ENCODE results near the gene MRGPRG.

The MRGPRG gene

DNA sequence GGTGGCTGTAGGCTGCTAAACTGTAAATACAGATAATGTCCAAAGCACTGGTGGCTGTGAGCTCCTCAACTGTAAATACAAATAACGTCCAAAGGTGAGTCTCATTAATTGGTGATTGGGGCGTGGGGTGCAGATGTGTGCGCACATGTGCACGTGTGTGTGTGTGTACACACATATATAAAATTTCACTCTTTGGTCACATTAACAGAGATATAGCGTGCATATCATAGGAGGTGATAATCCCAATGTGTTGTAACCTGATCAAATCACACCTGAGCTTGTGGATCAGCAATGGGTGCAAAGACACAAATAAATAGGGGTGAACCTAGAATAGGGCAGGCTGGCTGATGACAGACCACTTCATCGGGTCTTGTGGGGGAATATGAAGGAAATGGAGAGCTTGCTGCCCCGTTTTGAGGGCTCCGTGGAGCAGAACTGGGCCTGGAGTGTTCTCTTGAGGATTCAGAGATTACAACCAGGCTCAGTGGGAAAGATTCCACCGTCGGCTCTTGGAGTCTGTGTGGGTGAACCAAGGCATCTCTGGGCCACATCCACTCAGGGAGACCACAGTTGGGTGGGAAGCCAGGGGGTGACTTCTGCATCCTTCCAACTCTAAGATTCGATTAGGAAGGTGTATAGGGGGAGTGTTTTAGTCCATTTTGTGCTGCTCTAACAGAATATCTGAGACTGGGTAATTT is 28.6 kb downstream of the MRGPRG start:
- no peak overlapping the region for H2BK120ac ChIP-seq (ENCODE audit: low read depth, low read length)
- H3K36me3 ChIP-seq (ENCODE audit: control insufficient read depth, insufficient read depth, low read length) = no peaks in the 10 kb centered on the region
- no peak overlapping the region for H2AK5ac ChIP-seq (ENCODE audit: low read length)
- H3K27ac ChIP-seq (ENCODE audit: low read depth, low read length) = no peak overlapping the region
- no peaks in the 10 kb centered on the region for H3K27me3 ChIP-seq (ENCODE audit: insufficient read depth, low read length, poor library complexity)
- H3K79me1 ChIP-seq (ENCODE audit: low read length) = no peaks in the 10 kb centered on the region
- H4K8ac ChIP-seq (ENCODE audit: low read depth, low read length) = no peak overlapping the region
- no peak overlapping the region for H4K5ac ChIP-seq (ENCODE audit: low read length)
- H2BK5ac ChIP-seq (ENCODE audit: low read length) = no peak overlapping the region
- H3K23ac ChIP-seq (ENCODE audit: low read length) = no peak overlapping the region
- H3K9ac ChIP-seq (ENCODE audit: low read length) = no peak overlapping the region
- no peak overlapping the region for H3K4me2 ChIP-seq (ENCODE audit: low read length)
- no peak overlapping the region for H3K4ac ChIP-seq (ENCODE audit: low read depth, low read length)
- no peak overlapping the region for H2BK15ac ChIP-seq (replicated peaks; ENCODE audit: low read depth)
- no peak overlapping the region for H3K4me3 ChIP-seq (ENCODE audit: low read length)
- WGBS (ENCODE audit: extremely low coverage, insufficient coverage, low lambda C conversion rate) = no CpG with 5 or more reads among the region's 11 CpGs
- DNase-seq = no peak
- H3K4me1 ChIP-seq (ENCODE audit: control insufficient read depth, low read depth, low read length) = peaks cover 3% of the 10 kb centered on the region
- no peaks in the 10 kb centered on the region for H3K79me2 ChIP-seq (ENCODE audit: control insufficient read depth, insufficient read depth, low read length)
- no peak overlapping the region for H3K18ac ChIP-seq (ENCODE audit: low read length)
- peak overlapping the region; percentile 29 for H3K56ac ChIP-seq (ENCODE audit: low read length)

DNA sequence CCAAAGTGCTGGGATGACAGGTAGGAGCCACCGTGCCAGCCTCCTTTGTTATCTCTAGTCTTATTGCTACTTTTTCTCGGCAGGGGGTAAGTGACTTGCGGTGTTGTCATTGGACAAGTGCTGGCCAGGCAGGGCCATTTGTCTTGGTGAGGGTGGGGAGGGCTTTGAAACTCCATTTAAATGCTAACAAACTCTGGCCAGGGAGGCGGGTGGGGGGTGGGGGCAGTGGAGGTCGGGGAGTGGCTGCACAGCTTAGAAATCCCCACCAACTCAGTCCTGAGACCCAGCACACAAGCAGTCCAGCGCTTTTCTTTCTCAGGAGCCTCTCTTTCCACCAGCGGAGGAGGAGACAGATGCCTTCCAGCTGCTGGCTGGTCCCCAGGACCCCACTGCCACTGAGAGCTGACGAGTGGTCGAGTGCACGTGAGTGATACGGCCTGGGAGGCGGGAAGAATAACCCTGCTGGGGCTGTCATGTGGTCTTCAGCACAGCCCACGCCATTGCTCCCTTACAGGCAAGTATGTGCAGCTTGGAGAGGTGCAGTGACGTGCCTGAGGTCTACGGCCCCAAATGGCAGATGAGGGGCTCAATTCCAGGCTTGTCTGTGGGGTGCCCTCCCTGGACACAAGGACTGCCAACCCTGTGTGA is 29.3 kb downstream of the MRGPRG start:
- no CpG with 5 or more reads among the region's 15 CpGs for WGBS (ENCODE audit: extremely low coverage, insufficient coverage, low lambda C conversion rate)
- peak; percentile 81 for DNase-seq
- Histone ChIP-seq H4K5ac (ENCODE audit: low read length) (no peak overlapping the region), H3K18ac (ENCODE audit: low read length) (no peak overlapping the region), H3K27ac (ENCODE audit: low read depth, low read length) (no peak overlapping the region), H3K4me1 (ENCODE audit: control insufficient read depth, low read depth, low read length) (peaks cover 3% of the 10 kb centered on the region), H2BK120ac (ENCODE audit: low read depth, low read length) (no peak overlapping the region), H3K9ac (ENCODE audit: low read length) (no peak overlapping the region), H3K36me3 (ENCODE audit: control insufficient read depth, insufficient read depth, low read length) (no peaks in the 10 kb centered on the region), H3K4me3 (ENCODE audit: low read length) (no peak overlapping the region), H3K79me1 (ENCODE audit: low read length) (no peaks in the 10 kb centered on the region), H2BK15ac (replicated peaks; ENCODE audit: low read depth) (no peak overlapping the region), H2BK5ac (ENCODE audit: low read length) (no peak overlapping the region), H3K79me2 (ENCODE audit: control insufficient read depth, insufficient read depth, low read length) (no peaks in the 10 kb centered on the region), H4K8ac (ENCODE audit: low read depth, low read length) (no peak overlapping the region), H3K27me3 (ENCODE audit: insufficient read depth, low read length, poor library complexity) (no peaks in the 10 kb centered on the region), H3K4me2 (ENCODE audit: low read length) (no peak overlapping the region), H3K56ac (ENCODE audit: low read length) (peak overlapping the region; percentile 29), H2AK5ac (ENCODE audit: low read length) (no peak overlapping the region), H3K23ac (ENCODE audit: low read length) (no peak overlapping the region), H3K4ac (ENCODE audit: low read depth, low read length) (no peak overlapping the region)

DNA sequence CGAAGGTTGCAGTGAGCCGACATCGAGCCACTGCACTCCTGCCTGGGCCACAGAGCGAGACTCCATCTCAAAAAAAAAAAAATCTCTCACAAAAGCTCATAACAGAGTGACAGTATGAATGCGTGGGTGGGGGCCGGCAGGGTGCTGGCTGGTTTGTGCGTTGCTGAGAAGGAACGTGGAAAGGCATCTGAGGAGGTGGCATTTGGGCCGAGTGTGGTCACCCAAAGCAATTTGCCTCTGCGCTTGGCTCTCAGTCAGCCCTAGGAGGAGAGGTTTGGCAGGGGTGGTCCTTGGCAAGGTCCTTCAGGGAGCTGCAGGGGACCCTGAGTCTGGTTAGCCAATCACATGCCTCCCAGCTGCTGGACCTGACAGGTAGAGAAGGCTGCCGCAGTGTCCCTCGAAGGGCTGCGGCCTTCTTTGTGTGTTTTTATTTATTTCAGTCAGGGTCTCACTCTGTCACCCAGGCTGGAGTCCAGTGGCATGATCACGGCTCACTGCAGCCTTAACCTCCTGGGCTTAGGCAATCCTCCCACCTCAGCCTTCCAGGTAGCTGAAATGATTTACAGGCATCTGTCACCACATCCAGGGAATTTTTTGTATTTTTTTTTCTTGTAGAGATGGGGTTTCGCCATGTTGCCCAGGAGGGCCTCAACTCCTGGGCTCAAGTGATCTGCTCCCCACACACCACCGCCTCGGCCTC is 30.0 kb downstream of the MRGPRG start:
- no peak overlapping the region for H4K5ac ChIP-seq (ENCODE audit: low read length)
- no peak overlapping the region for H3K4me2 ChIP-seq (ENCODE audit: low read length)
- no peak overlapping the region for H3K18ac ChIP-seq (ENCODE audit: low read length)
- H2BK120ac ChIP-seq (ENCODE audit: low read depth, low read length) = no peak overlapping the region
- no peak for DNase-seq
- H3K4me3 ChIP-seq (ENCODE audit: low read length) = no peak overlapping the region
- H2BK5ac ChIP-seq (ENCODE audit: low read length) = no peak overlapping the region
- no peak overlapping the region for H2AK5ac ChIP-seq (ENCODE audit: low read length)
- H4K8ac ChIP-seq (ENCODE audit: low read depth, low read length) = no peak overlapping the region
- no peak overlapping the region for H3K23ac ChIP-seq (ENCODE audit: low read length)
- no peaks in the 10 kb centered on the region for H3K36me3 ChIP-seq (ENCODE audit: control insufficient read depth, insufficient read depth, low read length)
- WGBS (ENCODE audit: extremely low coverage, insufficient coverage, low lambda C conversion rate) = no CpG with 5 or more reads among the region's 17 CpGs
- H2BK15ac ChIP-seq (replicated peaks; ENCODE audit: low read depth) = no peak overlapping the region
- H3K27me3 ChIP-seq (ENCODE audit: insufficient read depth, low read length, poor library complexity) = no peaks in the 10 kb centered on the region
- H3K79me2 ChIP-seq (ENCODE audit: control insufficient read depth, insufficient read depth, low read length) = no peaks in the 10 kb centered on the region
- peaks cover 3% of the 10 kb centered on the region for H3K4me1 ChIP-seq (ENCODE audit: control insufficient read depth, low read depth, low read length)
- no peak overlapping the region for H3K56ac ChIP-seq (ENCODE audit: low read length)
- H3K79me1 ChIP-seq (ENCODE audit: low read length) = no peaks in the 10 kb centered on the region
- no peak overlapping the region for H3K9ac ChIP-seq (ENCODE audit: low read length)
- no peak overlapping the region for H3K27ac ChIP-seq (ENCODE audit: low read depth, low read length)
- H3K4ac ChIP-seq (ENCODE audit: low read depth, low read length) = no peak overlapping the region

DNA sequence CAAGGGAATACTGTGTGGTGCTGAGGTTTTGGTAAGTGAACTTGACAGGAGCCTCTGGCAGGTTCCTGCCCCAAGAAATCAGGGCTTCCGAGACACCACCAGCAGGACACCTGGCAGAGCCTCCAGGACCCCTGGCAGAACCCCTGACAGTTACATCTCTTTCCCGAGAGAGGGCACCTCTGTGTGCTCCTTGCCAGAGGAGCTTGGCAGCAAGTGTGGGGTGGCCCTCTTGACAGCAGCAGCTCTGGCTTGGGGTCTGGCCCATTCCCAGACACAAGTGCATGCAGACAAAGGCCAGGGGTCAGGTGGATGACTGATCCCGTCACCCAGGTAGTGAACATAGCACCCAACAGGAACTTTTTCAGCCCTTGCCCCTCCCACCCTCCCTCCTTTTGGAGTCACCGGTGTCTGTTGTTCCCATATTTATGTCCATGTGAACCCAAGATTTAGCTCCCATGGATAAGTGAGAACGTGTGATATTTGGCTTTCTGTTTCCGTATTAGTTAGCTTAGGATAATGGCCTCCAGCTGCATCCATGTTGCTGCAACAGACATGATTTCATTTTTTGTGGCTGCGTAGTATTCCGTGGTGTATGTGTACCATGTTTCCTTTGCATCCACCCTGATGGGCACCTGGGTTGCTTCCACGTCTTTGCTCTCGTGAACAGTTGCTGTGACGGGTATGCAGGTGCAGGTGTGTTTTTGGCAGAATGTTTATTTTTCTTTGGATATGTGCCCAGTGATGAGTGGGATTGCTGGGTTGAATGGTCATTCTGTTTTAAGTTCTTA is 32.3 kb downstream of the MRGPRG start:
- DNase-seq = no peak
- H3K27me3 ChIP-seq (ENCODE audit: insufficient read depth, low read length, poor library complexity) = no peaks in the 10 kb centered on the region
- no peak overlapping the region for H2AK5ac ChIP-seq (ENCODE audit: low read length)
- H2BK15ac ChIP-seq (replicated peaks; ENCODE audit: low read depth) = no peak overlapping the region
- no peaks in the 10 kb centered on the region for H3K79me1 ChIP-seq (ENCODE audit: low read length)
- no peak overlapping the region for H3K4me3 ChIP-seq (ENCODE audit: low read length)
- H2BK120ac ChIP-seq (ENCODE audit: low read depth, low read length) = no peak overlapping the region
- no peak overlapping the region for H4K5ac ChIP-seq (ENCODE audit: low read length)
- H3K36me3 ChIP-seq (ENCODE audit: control insufficient read depth, insufficient read depth, low read length) = no peaks in the 10 kb centered on the region
- H3K4me2 ChIP-seq (ENCODE audit: low read length) = no peak overlapping the region
- no peak overlapping the region for H4K8ac ChIP-seq (ENCODE audit: low read depth, low read length)
- no peak overlapping the region for H3K56ac ChIP-seq (ENCODE audit: low read length)
- no peak overlapping the region for H3K23ac ChIP-seq (ENCODE audit: low read length)
- no CpG with 5 or more reads among the region's 11 CpGs for WGBS (ENCODE audit: extremely low coverage, insufficient coverage, low lambda C conversion rate)
- H3K18ac ChIP-seq (ENCODE audit: low read length) = no peak overlapping the region
- H2BK5ac ChIP-seq (ENCODE audit: low read length) = no peak overlapping the region
- H3K79me2 ChIP-seq (ENCODE audit: control insufficient read depth, insufficient read depth, low read length) = no peaks in the 10 kb centered on the region
- H3K9ac ChIP-seq (ENCODE audit: low read length) = no peak overlapping the region
- H3K27ac ChIP-seq (ENCODE audit: low read depth, low read length) = no peak overlapping the region
- peaks cover 3% of the 10 kb centered on the region for H3K4me1 ChIP-seq (ENCODE audit: control insufficient read depth, low read depth, low read length)
- no peak overlapping the region for H3K4ac ChIP-seq (ENCODE audit: low read depth, low read length)

DNA sequence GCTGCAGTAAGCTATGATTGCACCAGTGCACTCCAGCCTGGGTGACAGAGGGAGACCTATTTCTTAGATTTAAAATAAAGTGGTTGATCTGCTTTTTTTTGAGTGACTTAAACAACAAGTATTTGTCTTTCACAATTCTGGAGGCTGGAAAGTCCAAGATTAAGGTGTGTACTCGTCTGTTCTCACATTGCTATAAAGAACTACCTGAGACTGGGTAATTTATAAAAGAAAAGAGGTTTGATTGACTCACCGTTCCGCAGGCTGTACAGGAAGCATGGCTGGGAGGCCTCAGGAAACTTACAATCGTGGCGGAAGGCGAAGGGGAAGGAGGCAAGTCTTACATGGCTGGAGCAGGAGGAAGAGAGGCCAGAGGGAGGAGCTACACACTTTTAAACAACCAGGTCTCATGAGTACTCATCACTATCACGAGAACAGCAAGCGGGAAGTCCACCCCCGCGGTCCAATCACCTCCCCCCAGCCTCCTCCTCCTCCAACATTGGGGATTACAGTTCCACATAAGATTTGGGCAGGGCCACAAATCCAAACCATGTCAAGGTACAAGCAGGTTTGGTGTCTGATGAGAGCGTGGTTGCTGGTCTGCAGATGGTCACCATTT is 33.8 kb downstream of the MRGPRG start:
- Histone ChIP-seq H3K9ac (ENCODE audit: low read length) (no peak overlapping the region), H3K4me3 (ENCODE audit: low read length) (no peak overlapping the region), H3K27ac (ENCODE audit: low read depth, low read length) (no peak overlapping the region), H3K36me3 (ENCODE audit: control insufficient read depth, insufficient read depth, low read length) (no peaks in the 10 kb centered on the region), H4K8ac (ENCODE audit: low read depth, low read length) (no peak overlapping the region), H3K4ac (ENCODE audit: low read depth, low read length) (no peak overlapping the region), H2AK5ac (ENCODE audit: low read length) (no peak overlapping the region), H2BK5ac (ENCODE audit: low read length) (no peak overlapping the region), H3K23ac (ENCODE audit: low read length) (no peak overlapping the region), H3K4me1 (ENCODE audit: control insufficient read depth, low read depth, low read length) (peaks cover 3% of the 10 kb centered on the region), H3K27me3 (ENCODE audit: insufficient read depth, low read length, poor library complexity) (no peaks in the 10 kb centered on the region), H4K5ac (ENCODE audit: low read length) (no peak overlapping the region), H3K4me2 (ENCODE audit: low read length) (no peak overlapping the region), H3K18ac (ENCODE audit: low read length) (no peak overlapping the region), H3K79me2 (ENCODE audit: control insufficient read depth, insufficient read depth, low read length) (no peaks in the 10 kb centered on the region), H2BK120ac (ENCODE audit: low read depth, low read length) (no peak overlapping the region), H3K56ac (ENCODE audit: low read length) (no peak overlapping the region), H3K79me1 (ENCODE audit: low read length) (no peaks in the 10 kb centered on the region), H2BK15ac (replicated peaks; ENCODE audit: low read depth) (no peak overlapping the region)
- no CpG with 5 or more reads among the region's 11 CpGs for WGBS (ENCODE audit: extremely low coverage, insufficient coverage, low lambda C conversion rate)
- DNase-seq = no peak

Measured in mesendoderm (in vitro differentiated cells).